Astrocyte (in vitro differentiated cells and primary cell): Measurements from ENCODE around the gene ZNF708. TPM values are rescaled to one million over a fixed set of nuclear protein-coding genes. Genes with fewer than 3 reads are reported as not detected.
"Not testable (repeated sequence)": the region's sequence is repeated elsewhere in the genome, so short reads cannot be mapped to it uniquely, and the experiment has no call there.

Source experiments
- DNase-seq: peaks from one replicate; pipeline ENCODE4 v3.0.0-alpha.2; 2010; ENCODE audit warnings: low read depth
- FAIRE-seq: peaks from 2 replicates; lab custom pipeline; 2011; peaks lifted over from hg19 to GRCh38; lab: Jason Lieb, UNC
- H2AFZ ChIP-seq: 2 replicates; pipeline ENCODE4 v1.6.0; 2012; ENCODE audit warnings: low read depth, low read length, inconsistent platforms
- H3K27ac ChIP-seq: 2 replicates; pipeline ENCODE4 v1.5.1; 2011; ENCODE audit warnings: low read depth, low read length, inconsistent platforms
- H3K27me3 ChIP-seq: 2 replicates; pipeline ENCODE4 v1.6.0; 2011; ENCODE audit warnings: low read length, inconsistent platforms; ENCODE audit not compliant: insufficient read depth
- H3K36me3 ChIP-seq: 2 replicates; pipeline ENCODE4 v1.5.1; 2011; ENCODE audit warnings: low read length, inconsistent platforms; ENCODE audit not compliant: insufficient read depth
- H3K4me1 ChIP-seq: 2 replicates; pipeline ENCODE4 v1.5.1; 2011; ENCODE audit warnings: low read length, inconsistent platforms; ENCODE audit not compliant: insufficient read depth
- H3K4me2 ChIP-seq: 2 replicates; pipeline ENCODE4 v1.6.0; 2012; ENCODE audit warnings: low read length, inconsistent platforms
- H3K4me3 ChIP-seq: 2 replicates; pipeline ENCODE4 v1.5.1; 2011; ENCODE audit warnings: low read depth, mild to moderate bottlenecking, low read length, inconsistent platforms; ENCODE audit not compliant: insufficient read depth
- H3K79me2 ChIP-seq: 2 replicates; pipeline ENCODE4 v1.6.0; 2012; ENCODE audit warnings: mild to moderate bottlenecking, low read length, inconsistent platforms; ENCODE audit not compliant: insufficient read depth
- H3K9ac ChIP-seq: 2 replicates; pipeline ENCODE4 v1.6.0; 2012; ENCODE audit warnings: mild to moderate bottlenecking, low read length, inconsistent platforms
- H3K9me3 ChIP-seq: 2 replicates; pipeline ENCODE4 v1.5.1; 2012; ENCODE audit warnings: low read depth, mild to moderate bottlenecking, low read length, inconsistent platforms; ENCODE audit not compliant: insufficient read depth
- H4K20me1 ChIP-seq: 2 replicates; pipeline ENCODE4 v1.6.0; 2012; ENCODE audit warnings: low read length, inconsistent platforms; ENCODE audit not compliant: insufficient read depth
- H3K27ac Mint-ChIP-seq: one replicate; pipeline ENCODE4 v1.8.0; 2021; ENCODE audit warnings: mild to moderate bottlenecking, mixed read lengths; ENCODE audit not compliant: unreplicated experiment
- H3K27me3 Mint-ChIP-seq: one replicate; pipeline ENCODE4 v1.8.0; 2021; ENCODE audit warnings: low read depth, mixed read lengths; ENCODE audit not compliant: unreplicated experiment
- H3K36me3 Mint-ChIP-seq: one replicate; pipeline ENCODE4 v1.8.0; 2021; ENCODE audit warnings: low read depth, mixed read lengths; ENCODE audit not compliant: unreplicated experiment
- H3K4me1 Mint-ChIP-seq: one replicate; pipeline ENCODE4 v1.8.0; 2021; ENCODE audit warnings: low read depth, mixed read lengths; ENCODE audit not compliant: unreplicated experiment
- H3K4me3 Mint-ChIP-seq: one replicate; pipeline ENCODE4 v1.8.0; 2021; ENCODE audit warnings: mild to moderate bottlenecking, moderate library complexity, mixed read lengths; ENCODE audit not compliant: unreplicated experiment
- H3K9me3 Mint-ChIP-seq: one replicate; pipeline ENCODE4 v1.8.0; 2021; ENCODE audit warnings: mild to moderate bottlenecking, mixed read lengths; ENCODE audit not compliant: unreplicated experiment
- CTCF ChIP-seq: IDR thresholded peaks from 2 replicates; pipeline ENCODE4 v1.5.1; 2011; ENCODE audit warnings: low read depth, mild to moderate bottlenecking, inconsistent platforms, low read length, moderate library complexity; ENCODE audit not compliant: insufficient read depth
- EZH2 ChIP-seq: IDR thresholded peaks from 2 replicates; pipeline ENCODE4 v1.6.1; 2012; ENCODE audit warnings: mild to moderate bottlenecking, low read length, inconsistent platforms; ENCODE audit not compliant: insufficient read depth
- total RNA-seq: library from RNA; stranded (reverse); gene quantifications from 2 replicates; pipeline ENCODE4 v1.2.1, GENCODE V29; 2021

The ZNF708 gene
- total RNA-seq, 1 donor from 2014 or later = 20.0 TPM

DNA sequence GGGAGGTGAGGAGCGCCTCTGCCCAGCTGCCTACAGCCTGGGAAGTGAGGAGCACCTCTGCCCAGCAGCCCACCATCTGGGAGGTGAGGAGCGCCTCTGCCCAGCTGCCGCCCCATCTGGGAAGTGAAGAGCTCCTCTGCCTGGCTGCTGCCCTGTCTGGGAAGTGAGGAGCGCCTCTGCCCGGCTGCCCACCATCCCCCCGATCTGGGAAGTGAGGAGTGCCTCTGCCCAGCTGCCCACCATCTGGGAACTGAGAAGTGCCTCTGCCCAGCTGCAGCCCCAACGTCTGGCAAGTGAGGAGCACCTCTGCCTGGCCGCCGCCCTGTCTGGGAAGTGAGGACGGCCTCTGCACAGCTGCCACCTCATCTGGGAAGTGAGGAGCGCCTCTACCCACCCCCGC is 64.3 kb downstream of the ZNF708 start:
- H2AFZ ChIP-seq = no peak overlapping the region
- Mint-ChIP-seq H3K4me3 (no peak overlapping the region), H3K36me3 (no peaks in the 10 kb centered on the region), H3K4me1 (no peaks in the 10 kb centered on the region), H3K27ac (no peak overlapping the region), H3K9me3 (peaks cover 11% of the 10 kb centered on the region), H3K27me3 (peaks cover 1% of the 10 kb centered on the region)
- no peaks in the 10 kb centered on the region for H3K79me2 ChIP-seq
- no peak overlapping the region for H3K27ac ChIP-seq
- no peak overlapping the region for H3K4me3 ChIP-seq
- no peaks in the 10 kb centered on the region for H3K36me3 ChIP-seq
- H3K4me1 ChIP-seq = no peaks in the 10 kb centered on the region
- TF ChIP-seq EZH2 (no peak), CTCF (no peak)
- H3K27me3 ChIP-seq = no peaks in the 10 kb centered on the region
- no peaks in the 10 kb centered on the region for H4K20me1 ChIP-seq
- peaks cover 11% of the 10 kb centered on the region for H3K9me3 ChIP-seq
- no peak for DNase-seq
- no peak overlapping the region for H3K4me2 ChIP-seq
- FAIRE-seq = no peak
- H3K9ac ChIP-seq = no peak overlapping the region

DNA sequence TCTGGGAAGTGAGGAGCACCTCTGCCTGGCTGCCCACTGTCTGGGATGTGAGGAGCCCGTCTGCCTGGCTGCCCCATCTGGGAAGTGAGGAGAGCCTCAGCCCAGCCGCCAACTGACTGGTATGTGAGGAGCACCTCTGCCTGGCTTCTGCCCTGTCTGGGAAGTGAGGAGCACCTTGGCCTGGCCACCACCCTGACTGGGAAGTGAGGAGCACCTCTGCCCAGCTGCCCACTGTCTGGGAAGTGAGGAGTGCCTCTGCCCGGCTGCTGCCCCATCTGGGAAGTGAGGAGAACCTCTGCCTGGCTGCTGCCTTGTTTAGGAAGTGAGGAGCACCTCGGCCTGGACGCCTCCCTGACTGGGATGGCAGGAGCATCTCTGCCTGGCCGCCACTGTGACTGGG is 64.8 kb downstream of the ZNF708 start:
- Mint-ChIP-seq H3K27ac (no peak overlapping the region), H3K9me3 (peaks cover 11% of the 10 kb centered on the region), H3K4me1 (no peaks in the 10 kb centered on the region), H3K36me3 (no peaks in the 10 kb centered on the region), H3K27me3 (peaks cover 1% of the 10 kb centered on the region), H3K4me3 (no peak overlapping the region)
- FAIRE-seq (no peak), DNase-seq (no peak)
- Histone ChIP-seq H4K20me1 (no peaks in the 10 kb centered on the region), H3K9ac (no peak overlapping the region), H3K4me3 (no peak overlapping the region), H3K79me2 (no peaks in the 10 kb centered on the region), H3K27ac (no peak overlapping the region), H3K4me1 (no peaks in the 10 kb centered on the region), H2AFZ (no peak overlapping the region), H3K4me2 (no peak overlapping the region), H3K36me3 (no peaks in the 10 kb centered on the region), H3K9me3 (peaks cover 7% of the 10 kb centered on the region), H3K27me3 (no peaks in the 10 kb centered on the region)
- TF ChIP-seq EZH2 (no peak), CTCF (no peak)

- peaks cover 25% of the 10 kb centered on the region for H3K9me3 Mint-ChIP-seq
- H3K27ac ChIP-seq, H3K4me3 Mint-ChIP-seq, DNase-seq, H2AFZ ChIP-seq, H3K36me3 Mint-ChIP-seq, H3K4me1 Mint-ChIP-seq, H3K4me2 ChIP-seq, H3K27me3 ChIP-seq, H3K4me3 ChIP-seq, FAIRE-seq, H3K4me1 ChIP-seq, H3K36me3 ChIP-seq, H3K27me3 Mint-ChIP-seq, H3K9me3 ChIP-seq, H3K9ac ChIP-seq, H3K27ac Mint-ChIP-seq, H4K20me1 ChIP-seq, H3K79me2 ChIP-seq: not testable (repeated sequence)
Observed at GRCh38 chr19:21260848-21261381, 68.3 kb downstream of the ZNF708 start.
